ENCODE measurements around the gene VN1R5. TPM values are rescaled to one million over a fixed set of nuclear protein-coding genes. Genes with fewer than 3 reads are reported as not detected.

Gene VN1R5
- total RNA-seq, 3 donors from 2014 or later = not detected

DNA sequence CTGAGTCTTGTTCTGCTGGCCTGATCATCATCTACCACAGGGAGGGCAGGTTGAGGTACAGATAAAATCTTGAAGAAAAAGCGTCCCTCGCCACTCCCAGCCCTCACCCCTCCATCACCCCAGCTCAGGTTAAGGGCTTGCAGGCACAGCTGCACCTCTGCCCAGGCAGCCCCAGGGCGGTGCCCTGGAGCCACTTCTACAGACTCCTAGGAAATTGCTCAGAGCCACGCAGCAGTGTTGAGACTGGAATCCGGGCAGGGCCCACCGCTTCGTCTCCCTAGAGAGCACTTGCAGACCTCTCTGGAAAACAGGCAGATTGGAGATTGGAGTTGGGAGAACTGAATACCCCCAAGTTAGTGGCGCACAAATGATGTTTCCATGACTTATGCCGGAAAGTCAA, 35.3 kb downstream of the VN1R5 start:
- Histone ChIP-seq H3K36me3 (no peaks in the 10 kb centered on the region), H3K4me1 (no peaks in the 10 kb centered on the region), H3K9me3 (peaks cover 0 to 3% of the 10 kb centered on the region in 2 donors), H3K4me3 (no peak overlapping the region), H3K27me3 (no peaks in the 10 kb centered on the region), H3K27ac (no peak overlapping the region)
- DNase-seq (ENCODE audit: low spot score in 2 of 2) = no peak
- intact Hi-C loops (cut with DNase I; ENCODE audit: low total_unique reads) = no loop called here
- TF ChIP-seq POLR2AphosphoS5 (IDR thresholded peaks at IDR 0.05) = no peak
- TF ChIP-seq, protein P1, sequence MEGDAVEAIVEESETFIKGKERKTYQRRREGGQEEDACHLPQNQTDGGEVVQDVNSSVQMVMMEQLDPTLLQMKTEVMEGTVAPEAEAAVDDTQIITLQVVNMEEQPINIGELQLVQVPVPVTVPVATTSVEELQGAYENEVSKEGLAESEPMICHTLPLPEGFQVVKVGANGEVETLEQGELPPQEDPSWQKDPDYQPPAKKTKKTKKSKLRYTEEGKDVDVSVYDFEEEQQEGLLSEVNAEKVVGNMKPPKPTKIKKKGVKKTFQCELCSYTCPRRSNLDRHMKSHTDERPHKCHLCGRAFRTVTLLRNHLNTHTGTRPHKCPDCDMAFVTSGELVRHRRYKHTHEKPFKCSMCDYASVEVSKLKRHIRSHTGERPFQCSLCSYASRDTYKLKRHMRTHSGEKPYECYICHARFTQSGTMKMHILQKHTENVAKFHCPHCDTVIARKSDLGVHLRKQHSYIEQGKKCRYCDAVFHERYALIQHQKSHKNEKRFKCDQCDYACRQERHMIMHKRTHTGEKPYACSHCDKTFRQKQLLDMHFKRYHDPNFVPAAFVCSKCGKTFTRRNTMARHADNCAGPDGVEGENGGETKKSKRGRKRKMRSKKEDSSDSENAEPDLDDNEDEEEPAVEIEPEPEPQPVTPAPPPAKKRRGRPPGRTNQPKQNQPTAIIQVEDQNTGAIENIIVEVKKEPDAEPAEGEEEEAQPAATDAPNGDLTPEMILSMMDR (IDR thresholded peaks at IDR 0.05) = no peak
- TF ChIP-seq POLR2A (IDR thresholded peaks at IDR 0.05) = no peak

DNA sequence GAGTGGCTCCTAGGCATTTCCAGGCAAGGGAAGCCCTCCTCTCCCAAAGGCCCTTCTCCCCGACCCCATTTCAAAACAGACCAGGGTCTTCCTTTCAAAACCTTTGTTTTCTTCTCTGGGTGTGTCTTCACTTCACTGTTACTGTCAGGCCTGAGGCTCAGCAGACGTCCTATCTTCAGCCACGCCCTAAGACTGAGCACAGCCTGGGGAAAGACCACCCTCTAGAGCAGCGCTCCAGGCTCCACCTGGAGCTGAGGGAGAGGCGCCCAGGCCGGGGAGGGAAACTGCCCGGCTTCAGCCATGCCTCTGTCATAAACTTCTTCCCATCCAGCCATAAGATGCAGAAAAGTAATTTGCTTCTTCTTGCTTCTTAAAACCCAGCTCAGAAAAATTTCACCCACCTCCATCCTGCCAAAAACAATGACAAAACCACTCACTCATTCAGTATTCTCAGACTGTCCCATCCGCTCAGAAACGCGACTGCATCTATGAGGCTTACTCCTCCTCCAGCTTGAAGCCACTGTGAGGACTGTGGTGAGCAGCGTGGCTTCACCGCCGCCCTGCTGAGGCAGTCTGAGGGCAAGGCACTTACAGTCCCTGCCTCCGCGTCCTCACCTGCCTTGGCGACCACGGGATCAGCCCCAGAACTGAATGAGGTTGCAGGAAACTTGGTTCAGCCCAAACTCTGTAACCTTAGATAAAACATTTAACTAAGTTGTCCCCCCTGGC, 36.1 kb downstream of the VN1R5 start:
- no peak overlapping the region for H3K27ac ChIP-seq
- no peak for DNase-seq (ENCODE audit: low spot score in 2 of 2)
- H3K36me3 ChIP-seq = no peaks in the 10 kb centered on the region
- no peaks in the 10 kb centered on the region for H3K9me3 ChIP-seq
- H3K4me3 ChIP-seq = no peak overlapping the region
- H3K27me3 ChIP-seq = no peaks in the 10 kb centered on the region
- TF ChIP-seq POLR2A (IDR thresholded peaks at IDR 0.05) = no peak
- TF ChIP-seq, protein P1 (IDR thresholded peaks at IDR 0.05) = no peak
- no peak for TF ChIP-seq POLR2AphosphoS5 (IDR thresholded peaks at IDR 0.05)
- H3K4me1 ChIP-seq = no peaks in the 10 kb centered on the region
- intact Hi-C loops (cut with DNase I; ENCODE audit: low total_unique reads) = no loop called here

DNA sequence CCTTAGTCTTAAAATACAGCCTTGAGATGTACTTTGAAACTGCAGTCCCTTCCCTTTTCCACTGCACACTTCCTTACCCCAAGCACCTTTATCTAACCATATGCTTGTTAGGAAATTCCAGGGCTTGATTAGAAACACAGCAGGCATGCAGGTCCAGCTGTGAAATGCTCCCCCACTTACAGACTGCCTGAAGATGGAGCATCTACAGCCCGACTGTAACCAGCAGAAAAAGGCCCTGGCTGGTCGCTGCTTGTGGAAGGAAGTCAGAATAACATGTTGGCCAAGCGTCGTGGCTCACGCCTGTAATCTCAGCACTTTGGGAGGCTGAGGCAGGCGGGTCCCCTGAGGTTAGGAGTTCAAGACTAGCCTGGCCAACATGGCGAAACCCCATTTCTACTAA, 37.2 kb downstream of the VN1R5 start:
- Histone ChIP-seq H3K27me3 (no peaks in the 10 kb centered on the region), H3K4me1 (no peaks in the 10 kb centered on the region), H3K9me3 (no peaks in the 10 kb centered on the region), H3K4me3 (no peak overlapping the region), H3K36me3 (no peaks in the 10 kb centered on the region), H3K27ac (no peak overlapping the region)
- intact Hi-C loops (cut with DNase I; ENCODE audit: low total_unique reads) = no loop called here
- TF ChIP-seq, protein P1 (IDR thresholded peaks at IDR 0.05) = no peak
- TF ChIP-seq POLR2A (IDR thresholded peaks at IDR 0.05) (no peak), POLR2AphosphoS5 (IDR thresholded peaks at IDR 0.05) (no peak)
- DNase-seq (ENCODE audit: low spot score in 2 of 2) = no peak

DNA sequence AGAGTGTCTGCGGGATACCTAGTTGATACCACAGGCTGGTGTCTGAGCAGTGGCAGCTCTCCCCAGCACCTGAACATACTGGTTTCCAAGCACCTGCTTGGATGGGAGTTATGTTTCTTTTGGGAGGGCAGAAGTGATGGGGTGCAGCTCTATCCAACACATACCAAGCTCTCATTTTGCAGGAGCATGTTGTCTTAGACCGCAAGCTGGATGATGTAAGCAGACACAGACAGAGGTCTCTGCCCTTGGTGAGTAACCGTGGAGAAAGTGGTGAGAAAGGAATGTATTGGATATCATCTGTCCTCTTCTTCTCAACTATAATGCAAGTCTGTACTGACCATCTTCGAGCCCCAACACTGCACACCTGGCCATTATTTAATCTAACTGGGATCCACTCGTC, 38.4 kb downstream of the VN1R5 start:
- H3K4me1 ChIP-seq = no peaks in the 10 kb centered on the region
- H3K36me3 ChIP-seq = no peaks in the 10 kb centered on the region
- TF ChIP-seq, protein P1 (IDR thresholded peaks at IDR 0.05) = no peak
- TF ChIP-seq POLR2AphosphoS5 (IDR thresholded peaks at IDR 0.05) = no peak
- no peak for TF ChIP-seq POLR2A (IDR thresholded peaks at IDR 0.05)
- H3K27me3 ChIP-seq = no peaks in the 10 kb centered on the region
- H3K4me3 ChIP-seq = no peak overlapping the region
- no peak for DNase-seq (ENCODE audit: low spot score in 2 of 2)
- no peaks in the 10 kb centered on the region for H3K9me3 ChIP-seq
- no peak overlapping the region for H3K27ac ChIP-seq
- intact Hi-C loops (cut with DNase I; ENCODE audit: low total_unique reads) = no loop called here

DNA sequence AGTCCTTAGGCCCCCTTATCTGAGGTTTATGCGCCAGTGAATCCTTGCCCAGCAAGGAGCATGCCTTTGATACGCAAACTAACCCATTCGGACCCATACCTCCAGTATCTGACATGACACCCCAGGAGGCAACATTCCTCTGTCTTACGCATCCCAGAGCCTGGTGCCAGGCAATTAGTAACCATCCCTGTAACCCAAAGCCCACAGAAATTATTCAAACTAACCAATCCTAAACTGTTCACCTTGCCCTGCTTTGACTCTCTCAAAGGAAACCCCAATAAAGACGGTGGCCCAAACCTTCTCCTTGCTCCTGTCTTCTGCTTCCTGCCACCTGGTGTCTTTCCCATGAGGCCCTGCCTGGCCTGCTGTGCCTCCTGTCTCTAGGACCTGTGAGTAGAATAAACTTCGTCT, 39.4 kb downstream of the VN1R5 start:
- DNase-seq (ENCODE audit: low spot score in 2 of 2) = no peak
- Histone ChIP-seq H3K36me3 (no peaks in the 10 kb centered on the region), H3K27me3 (no peaks in the 10 kb centered on the region), H3K4me3 (no peak overlapping the region), H3K4me1 (no peaks in the 10 kb centered on the region), H3K27ac (no peak overlapping the region), H3K9me3 (no peaks in the 10 kb centered on the region)
- intact Hi-C loops (cut with DNase I; ENCODE audit: low total_unique reads) = no loop called here
- TF ChIP-seq, protein P1 (IDR thresholded peaks at IDR 0.05) = no peak
- TF ChIP-seq POLR2A (IDR thresholded peaks at IDR 0.05) (no peak), POLR2AphosphoS5 (IDR thresholded peaks at IDR 0.05) (no peak)
